Calu3 (cell line): Measurements from ENCODE around the gene NCKAP5L. TPM values are rescaled to one million over a fixed set of nuclear protein-coding genes. Genes with fewer than 3 reads are reported as not detected.

Experiments used
- Bru-seq: library from RNA; stranded (reverse); fragments of 400-500 nt; gene quantifications from one replicate; lab custom pipeline; 2021; lab: Mats Ljungman, UMichigan
- BruChase-seq, 2 experiments: library from RNA; stranded (reverse); fragments of 400-500 nt; gene quantifications; one replicate each; lab custom pipeline; 2021; lab: Mats Ljungman, UMichigan
- BruUV-seq: library from RNA; stranded (reverse); fragments of 400-500 nt; replicated peaks from 2 replicates; lab custom pipeline; 2021; lab: Mats Ljungman, UMichigan
- CTCF ChIA-PET: fragments of 300-600 bp; sonication (Branson Sonifier 250); formaldehyde crosslinking; loops from one replicate; lab custom pipeline; 2022; ENCODE audit warnings: antibody characterized with exemption; lab: Charles Lee
- DNase-seq: peaks from one replicate; pipeline ENCODE4 v3.0.0; 2022
- H3K27ac Mint-ChIP-seq: one replicate; pipeline ENCODE4 v1.8.0; 2022; ENCODE audit warnings: mixed read lengths; ENCODE audit not compliant: unreplicated experiment
- H3K27me3 Mint-ChIP-seq: one replicate; pipeline ENCODE4 v1.8.0; 2022; ENCODE audit warnings: mixed read lengths; ENCODE audit not compliant: unreplicated experiment
- H3K36me3 Mint-ChIP-seq: one replicate; pipeline ENCODE4 v1.8.0; 2022; ENCODE audit warnings: mild to moderate bottlenecking, moderate library complexity, mixed read lengths; ENCODE audit not compliant: insufficient read depth, unreplicated experiment
- H3K4me1 Mint-ChIP-seq: one replicate; pipeline ENCODE4 v1.8.0; 2022; ENCODE audit warnings: mild to moderate bottlenecking, low read depth, mixed read lengths; ENCODE audit not compliant: unreplicated experiment
- H3K4me3 Mint-ChIP-seq: one replicate; pipeline ENCODE4 v1.8.0; 2022; ENCODE audit warnings: mild to moderate bottlenecking, low read depth, moderate library complexity, mixed read lengths; ENCODE audit not compliant: unreplicated experiment
- H3K9me3 Mint-ChIP-seq: one replicate; pipeline ENCODE4 v1.8.0; 2022; ENCODE audit warnings: low read depth, mixed read lengths; ENCODE audit not compliant: unreplicated experiment
- intact Hi-C: fragments of 100-400 bp; cut with micrococcal nuclease; formaldehyde crosslinking; loops from one replicate; pipeline ENCODE4 v1.10.0; 2022; ENCODE audit not compliant: unreplicated experiment
- long read RNA-seq: library from polyadenylated mRNA; stranded (forward); transcript quantifications from one replicate; pipeline ENCODE4 v2.0.0, GENCODE V29; 2022
- total RNA-seq: library from RNA; stranded (reverse); gene quantifications from 2 replicates; pipeline ENCODE4 v1.2.3, GENCODE V29; 2022
- TF ChIP-seq, protein P1 (sequence below): fragments of 200-600 bp; IDR thresholded peaks from one replicate; pipeline ENCODE4 v1.8.0; 2022; ENCODE audit warnings: antibody characterized with exemption; ENCODE audit not compliant: unreplicated experiment

The NCKAP5L gene
- total RNA-seq = 10.0 and 11.8 TPM in 2 replicates
- percentile 50 among the genes with signal in this experiment for Bru-seq, nascent RNA
- percentile 47 among the genes with signal in this experiment for BruChase-seq, experiment 1, labeled RNA remaining after a 6-hour chase
- percentile 48 among the genes with signal in this experiment for BruChase-seq, experiment 2, labeled RNA remaining after a 2-hour chase
- long read RNA-seq, partial matches to known transcripts = 6 of 9 reads
- long read RNA-seq, other reads (novel, unspliced or antisense) = 3 of 9 reads

DNA sequence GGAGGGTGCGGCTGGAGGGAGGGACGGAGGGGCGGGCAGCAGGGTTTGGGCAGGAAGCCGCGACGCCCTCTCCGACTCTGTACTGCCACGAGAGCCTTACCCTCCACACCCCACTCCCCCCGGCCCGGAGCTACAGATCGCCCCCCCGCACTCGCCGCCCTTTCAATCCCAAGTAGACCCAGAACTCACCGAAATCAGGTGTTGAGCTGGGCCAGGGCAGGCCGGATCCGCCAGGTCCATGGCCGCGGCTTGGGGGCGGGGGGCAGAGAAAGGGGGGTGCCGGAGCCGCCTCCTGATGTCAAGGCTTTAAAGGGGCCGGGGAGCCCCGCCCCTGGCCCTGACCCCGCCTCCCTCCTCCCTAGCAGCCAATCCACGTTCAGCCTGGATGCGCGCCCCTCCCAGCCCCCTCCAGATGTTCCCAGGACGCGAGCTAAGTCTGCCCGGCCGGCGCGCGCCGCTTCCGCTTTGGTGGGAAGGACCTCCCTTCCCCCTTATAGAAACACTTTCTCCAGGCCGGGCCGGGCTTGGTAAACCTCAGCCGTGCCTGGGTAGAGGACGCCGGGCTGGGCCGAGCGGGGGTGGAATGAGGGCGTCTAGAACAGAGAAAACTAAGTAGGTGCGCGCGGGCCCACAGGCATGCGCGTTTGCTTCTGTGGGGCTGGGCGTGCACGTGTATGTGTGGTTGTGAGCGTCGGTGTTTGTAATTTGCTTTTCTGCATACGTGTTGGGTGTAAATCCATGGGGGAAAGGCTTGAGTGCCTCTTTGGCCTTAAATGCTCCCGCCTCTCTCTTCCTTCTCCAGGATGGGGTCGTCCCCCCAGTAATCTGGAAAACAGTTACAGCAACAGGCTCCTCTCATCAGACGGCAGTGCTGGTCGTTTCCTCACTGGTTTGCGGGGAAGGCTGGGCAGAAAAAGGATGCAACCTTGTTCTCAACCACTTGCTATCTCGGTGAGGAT lies at the start of gene NCKAP5L:
NCKAP5L (minus strand) TSS at position 281 of the 959 bp plus-strand sequence. CDS start 24,369 bp downstream, outside the sequence.
- H3K27ac Mint-ChIP-seq = peak within 1 kb of the TSS; percentile 51
- intact Hi-C loops = no loop called here
- peaks cover 24% of the 10 kb centered on the region for H3K4me1 Mint-ChIP-seq
- BruUV-seq = TSS peak; percentile 37
- DNase-seq = peak; percentile 88
- TF ChIP-seq, protein P1, sequence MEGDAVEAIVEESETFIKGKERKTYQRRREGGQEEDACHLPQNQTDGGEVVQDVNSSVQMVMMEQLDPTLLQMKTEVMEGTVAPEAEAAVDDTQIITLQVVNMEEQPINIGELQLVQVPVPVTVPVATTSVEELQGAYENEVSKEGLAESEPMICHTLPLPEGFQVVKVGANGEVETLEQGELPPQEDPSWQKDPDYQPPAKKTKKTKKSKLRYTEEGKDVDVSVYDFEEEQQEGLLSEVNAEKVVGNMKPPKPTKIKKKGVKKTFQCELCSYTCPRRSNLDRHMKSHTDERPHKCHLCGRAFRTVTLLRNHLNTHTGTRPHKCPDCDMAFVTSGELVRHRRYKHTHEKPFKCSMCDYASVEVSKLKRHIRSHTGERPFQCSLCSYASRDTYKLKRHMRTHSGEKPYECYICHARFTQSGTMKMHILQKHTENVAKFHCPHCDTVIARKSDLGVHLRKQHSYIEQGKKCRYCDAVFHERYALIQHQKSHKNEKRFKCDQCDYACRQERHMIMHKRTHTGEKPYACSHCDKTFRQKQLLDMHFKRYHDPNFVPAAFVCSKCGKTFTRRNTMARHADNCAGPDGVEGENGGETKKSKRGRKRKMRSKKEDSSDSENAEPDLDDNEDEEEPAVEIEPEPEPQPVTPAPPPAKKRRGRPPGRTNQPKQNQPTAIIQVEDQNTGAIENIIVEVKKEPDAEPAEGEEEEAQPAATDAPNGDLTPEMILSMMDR = no peak
- peak within 1 kb of the TSS; percentile 80 for H3K4me3 Mint-ChIP-seq
- H3K36me3 Mint-ChIP-seq = peaks cover 18% of the 10 kb centered on the region
- CTCF ChIA-PET = interaction anchor here (0.6 to 1.0 kb wide), 6 partner anchors 15 to 332 kb away, joined by 3 to 7 read pairs (median 4); partner anchors contain the start of gene BCDIN3D
- no peaks in the 10 kb centered on the region for H3K9me3 Mint-ChIP-seq
- H3K27me3 Mint-ChIP-seq = no peaks in the 10 kb centered on the region

DNA sequence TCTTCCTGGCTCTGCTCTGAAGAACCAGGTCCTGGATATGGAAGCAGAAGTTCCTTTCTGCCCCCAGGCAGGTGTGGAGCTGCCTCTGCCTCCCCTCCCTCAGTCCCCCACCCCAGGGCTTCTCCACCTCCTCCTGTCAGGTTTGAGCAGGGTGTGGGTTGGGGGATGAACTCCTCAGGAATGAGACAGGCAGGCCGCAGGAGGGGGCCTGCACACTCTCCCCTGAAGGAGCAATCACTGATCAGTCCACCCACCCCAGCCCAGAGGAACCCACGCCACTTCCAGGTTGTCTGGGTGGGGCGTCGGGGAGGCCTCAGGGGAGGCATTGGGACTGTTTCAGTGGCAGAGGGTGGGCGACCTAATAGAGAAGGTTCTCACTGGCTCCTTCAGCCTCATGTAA lies 48.9 kb upstream of the NCKAP5L start:
- CTCF ChIA-PET = no interaction called here
- Mint-ChIP-seq H3K9me3 (peaks cover 7% of the 10 kb centered on the region), H3K4me1 (no peaks in the 10 kb centered on the region), H3K27ac (no peak overlapping the region), H3K4me3 (no peak overlapping the region), H3K36me3 (no peaks in the 10 kb centered on the region), H3K27me3 (no peaks in the 10 kb centered on the region)
- BruUV-seq = no TSS peak
- TF ChIP-seq, protein P1 = no peak
- intact Hi-C loops = no loop called here
- no peak for DNase-seq

DNA sequence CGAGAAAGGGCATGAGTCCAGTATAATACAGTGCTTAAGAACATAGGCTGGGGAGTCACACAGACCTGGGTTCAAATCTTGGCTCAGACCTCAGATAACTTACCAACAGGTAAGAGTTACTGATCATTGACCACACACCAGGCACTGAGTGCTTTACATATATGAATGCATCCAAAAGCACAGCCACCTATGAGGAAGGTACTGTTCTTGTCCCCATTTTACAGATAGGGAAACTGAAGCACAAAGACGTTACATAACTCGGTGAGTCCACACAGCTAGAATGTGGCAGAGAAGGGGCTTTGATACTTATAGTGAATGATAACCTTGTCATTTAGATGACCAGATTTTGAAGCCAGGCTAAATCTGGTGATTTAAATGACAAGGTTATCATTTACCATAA lies 47.9 kb upstream of the NCKAP5L start:
- BruUV-seq = no TSS peak
- CTCF ChIA-PET = no interaction called here
- TF ChIP-seq, protein P1 = no peak
- Mint-ChIP-seq H3K9me3 (peaks cover 7% of the 10 kb centered on the region), H3K36me3 (no peaks in the 10 kb centered on the region), H3K4me3 (no peak overlapping the region), H3K27me3 (no peaks in the 10 kb centered on the region), H3K4me1 (no peaks in the 10 kb centered on the region), H3K27ac (no peak overlapping the region)
- DNase-seq = no peak
- intact Hi-C loops = no loop called here

- Mint-ChIP-seq H3K27ac (no peak overlapping the region), H3K4me3 (no peak overlapping the region), H3K36me3 (no peaks in the 10 kb centered on the region), H3K9me3 (peaks cover 4% of the 10 kb centered on the region), H3K4me1 (no peaks in the 10 kb centered on the region), H3K27me3 (no peaks in the 10 kb centered on the region)
- TF ChIP-seq, protein P1 = no peak
- intact Hi-C loops = no loop called here
- CTCF ChIA-PET = interaction anchor here (0.5 kb wide), 1 partner anchor 807 kb away, joined by 9 read pairs; no protein-coding TSS in a partner anchor
- no TSS peak for BruUV-seq
- no peak for DNase-seq
These were observed 47.0 kb upstream of the NCKAP5L start for GRCh38 chr12:49875115-49875720.
